VCaP (cell line): Measurements from ENCODE around the gene USP32.

Source experiments
- H3K27ac ChIP-seq: fragments of 450-650 bp; 2 replicates; pipeline ENCODE4 v1.5.1; 2017
- CTCF ChIP-seq: fragments of 450-650 bp; conservative IDR thresholded peaks from 2 replicates; pipeline ENCODE4 v1.5.1; 2017; ENCODE audit warnings: mild to moderate bottlenecking, moderate library complexity

Gene USP32

GRCh38 chr17:60297760-60298401 lies 94.1 kb downstream of the USP32 start:
- H3K27ac ChIP-seq: no peak overlapping the region
- no peak for TF ChIP-seq CTCF

GRCh38 chr17:60296177-60296576 lies 95.8 kb downstream of the USP32 start:
- no peak for TF ChIP-seq CTCF

GRCh38 chr17:60293580-60294335 lies 98.2 kb downstream of the USP32 start:
- no peak for TF ChIP-seq CTCF
- no peak overlapping the region for H3K27ac ChIP-seq

More at GRCh38 chr17:60296177-60296576, 95.8 kb downstream of the USP32 start:
- no peak overlapping the region for H3K27ac ChIP-seq

- no peak for TF ChIP-seq CTCF
- H3K27ac ChIP-seq: no peak overlapping the region
Measured at GRCh38 chr17:60292697-60293096, 99.2 kb downstream of the USP32 start.

GRCh38 chr17:60284709-60285108 lies 107.2 kb downstream of the USP32 start:
- no peak for TF ChIP-seq CTCF
- no peak overlapping the region for H3K27ac ChIP-seq

GRCh38 chr17:60283816-60284215 lies 108.1 kb downstream of the USP32 start:
- H3K27ac ChIP-seq: no peak overlapping the region
- TF ChIP-seq CTCF: no peak

GRCh38 chr17:60280673-60281072 lies 111.3 kb downstream of the USP32 start:
- no peak for TF ChIP-seq CTCF
- H3K27ac ChIP-seq: peak overlapping the region; percentile 43
